ENCODE data around the gene ACP4. TPM values are rescaled to one million over a fixed set of nuclear protein-coding genes. Genes with fewer than 3 reads are reported as not detected.

Gene ACP4
- total RNA-seq, 2 experiments from 2014 or later, result not detected

GRCh38 chr19:50838239-50838638, 48.0 kb downstream of the ACP4 start:
- POLR2A ChIA-PET, result no interaction called here
- intact Hi-C loops (cut with micrococcal nuclease), result no loop called here
- ATAC-seq (no peak), DNase-seq (no peak)
- TF ChIP-seq CTCF (IDR thresholded peaks at IDR 0.05), result no peak
- H3K27me3 Mint-ChIP-seq, result peaks cover 41% of the 10 kb centered on the region
- CTCF ChIA-PET, result interaction anchor here (1.3 kb wide), 1 partner anchor 282 kb away, joined by 4 read pairs; no protein-coding TSS in a partner anchor
- peaks cover under 1% of the 10 kb centered on the region for H3K9me3 Mint-ChIP-seq
- no peaks in the 10 kb centered on the region for H3K36me3 Mint-ChIP-seq (ENCODE audit: low read depth)
- H3K4me1 Mint-ChIP-seq (ENCODE audit: low read depth), result peaks cover 5% of the 10 kb centered on the region
- H3K27ac Mint-ChIP-seq, result no peak overlapping the region
- H3K4me3 Mint-ChIP-seq, result no peak overlapping the region

DNA sequence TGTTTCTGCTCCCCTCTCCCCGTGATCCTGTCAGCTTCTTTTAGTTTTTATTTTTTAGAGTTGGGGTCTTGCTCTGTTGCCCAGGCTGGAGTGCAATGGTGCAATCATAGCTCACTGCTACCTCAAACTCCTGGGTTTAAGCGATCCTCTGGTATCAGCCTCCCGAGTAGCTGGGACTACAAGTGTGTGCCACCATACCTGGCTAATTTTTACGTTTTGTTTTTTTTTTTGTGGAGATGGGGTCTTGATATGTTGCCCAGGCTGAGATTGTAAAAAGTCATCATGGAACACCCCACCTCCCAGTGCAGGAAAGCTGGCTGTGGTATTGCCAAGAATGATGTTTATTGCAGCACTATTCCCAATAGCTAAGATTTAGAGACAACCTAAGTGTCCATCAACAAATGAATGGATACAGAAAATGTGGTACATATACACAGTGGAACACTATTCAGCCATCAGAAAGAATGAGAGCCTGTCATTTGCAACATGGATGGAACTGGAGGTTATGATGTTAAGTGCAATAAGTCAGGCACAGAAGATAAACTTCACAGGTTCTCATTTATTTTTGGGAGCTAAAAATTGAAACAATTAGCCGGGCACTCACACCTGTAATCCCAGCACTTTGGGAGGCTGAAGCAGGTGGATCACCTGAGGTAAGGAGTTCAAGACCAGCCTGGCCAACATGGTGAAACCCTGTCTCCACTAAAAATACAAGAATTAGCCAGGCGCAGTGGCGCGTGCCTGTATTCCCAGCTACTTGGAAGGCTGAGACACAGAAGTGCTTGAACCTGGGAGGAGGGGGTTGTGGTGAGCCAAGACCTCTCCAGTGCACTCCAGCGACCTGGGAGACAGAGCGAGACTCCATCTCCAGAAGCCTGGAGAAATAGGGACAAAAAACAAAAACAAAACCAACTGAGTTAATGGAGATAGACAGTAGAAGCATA, 49.8 kb downstream of the ACP4 start:
- intact Hi-C loops (cut with micrococcal nuclease), result no loop called here
- Mint-ChIP-seq H3K9me3 (peaks cover 13% of the 10 kb centered on the region), H3K4me3 (no peak overlapping the region), H3K4me1 (ENCODE audit: low read depth) (peaks cover 5% of the 10 kb centered on the region), H3K36me3 (ENCODE audit: low read depth) (no peaks in the 10 kb centered on the region), H3K27ac (no peak overlapping the region), H3K27me3 (peaks cover 36% of the 10 kb centered on the region)
- POLR2A ChIA-PET, result interaction anchor here (1.1 kb wide), 1 partner anchor 44 kb away, joined by 4 read pairs; no protein-coding TSS in a partner anchor
- CTCF ChIA-PET, result interaction anchor here (1.5 kb wide), 1 partner anchor 83 kb away, joined by 3 read pairs; no protein-coding TSS in a partner anchor
- DNase-seq (no peak), ATAC-seq (no peak)
- TF ChIP-seq CTCF (IDR thresholded peaks at IDR 0.05), result no peak

- no peak overlapping the region for H3K27ac Mint-ChIP-seq
- CTCF ChIA-PET, result no interaction called here
- H3K4me3 Mint-ChIP-seq, result no peak overlapping the region
- H3K4me1 Mint-ChIP-seq (ENCODE audit: low read depth), result peaks cover 2% of the 10 kb centered on the region
- H3K27me3 Mint-ChIP-seq, result peaks cover 21% of the 10 kb centered on the region
- H3K36me3 Mint-ChIP-seq (ENCODE audit: low read depth), result no peaks in the 10 kb centered on the region
- TF ChIP-seq CTCF (IDR thresholded peaks at IDR 0.05), result no peak
- intact Hi-C loops (cut with micrococcal nuclease), result no loop called here
- DNase-seq (no peak), ATAC-seq (no peak)
- H3K9me3 Mint-ChIP-seq, result peaks cover 13% of the 10 kb centered on the region
- POLR2A ChIA-PET, result no interaction called here
Observed at GRCh38 chr19:50842130-50842529, 51.9 kb downstream of the ACP4 start.

GRCh38 chr19:50843205-50843604, 53.0 kb downstream of the ACP4 start:
- H3K9me3 Mint-ChIP-seq, result peaks cover 13% of the 10 kb centered on the region
- POLR2A ChIA-PET, result no interaction called here
- DNase-seq, result no peak
- CTCF ChIA-PET, result no interaction called here
- H3K27me3 Mint-ChIP-seq, result peaks cover 14% of the 10 kb centered on the region
- no peak for TF ChIP-seq CTCF (IDR thresholded peaks at IDR 0.05)
- H3K36me3 Mint-ChIP-seq (ENCODE audit: low read depth), result no peaks in the 10 kb centered on the region
- H3K4me3 Mint-ChIP-seq, result no peak overlapping the region
- H3K4me1 Mint-ChIP-seq (ENCODE audit: low read depth), result peaks cover under 1% of the 10 kb centered on the region
- no peak for ATAC-seq
- H3K27ac Mint-ChIP-seq, result no peak overlapping the region
- intact Hi-C loops (cut with micrococcal nuclease), result no loop called here

DNA sequence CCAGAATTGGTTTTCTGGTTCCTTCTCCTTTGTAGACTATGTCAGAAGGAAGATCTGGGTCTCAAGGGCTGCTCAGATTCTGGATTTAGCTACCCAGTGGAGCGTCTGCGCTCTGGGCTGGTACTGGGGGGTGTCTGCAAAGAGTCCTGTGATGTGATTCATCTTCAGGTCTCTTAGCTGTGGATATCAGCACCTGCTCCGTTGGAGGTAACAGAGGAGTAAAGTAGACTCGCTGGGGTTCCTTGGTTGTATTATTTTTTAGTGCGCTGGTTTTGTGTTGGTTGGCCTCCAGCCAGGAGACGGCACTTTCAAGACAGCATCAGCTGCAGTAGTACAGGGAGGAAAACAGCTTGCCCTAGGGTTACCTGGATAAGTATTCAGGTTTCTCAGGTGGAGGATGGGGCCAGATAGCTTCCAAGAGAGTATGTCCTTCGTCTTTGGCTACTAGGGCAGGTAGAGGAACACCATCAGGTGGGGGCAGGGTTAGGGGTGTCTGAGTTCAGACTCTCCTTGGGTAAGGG, 53.5 kb downstream of the ACP4 start:
- TF ChIP-seq CTCF (IDR thresholded peaks at IDR 0.05), result no peak
- ChIA-PET CTCF (no interaction called here), POLR2A (interaction anchor here (1.0 kb wide), 1 partner anchor 40 kb away, joined by 3 read pairs; no protein-coding TSS in a partner anchor)
- H3K27ac Mint-ChIP-seq, result no peak overlapping the region
- no peaks in the 10 kb centered on the region for H3K4me1 Mint-ChIP-seq (ENCODE audit: low read depth)
- peaks cover 16% of the 10 kb centered on the region for H3K27me3 Mint-ChIP-seq
- H3K9me3 Mint-ChIP-seq, result peaks cover 13% of the 10 kb centered on the region
- intact Hi-C loops (cut with micrococcal nuclease), result no loop called here
- DNase-seq, result no peak
- ATAC-seq, result no peak
- no peak overlapping the region for H3K4me3 Mint-ChIP-seq
- no peaks in the 10 kb centered on the region for H3K36me3 Mint-ChIP-seq (ENCODE audit: low read depth)
